Measurements from ENCODE around the gene P4HA2. TPM values are rescaled to one million over a fixed set of nuclear protein-coding genes. Genes with fewer than 3 reads are reported as not detected.

Gene P4HA2
- total RNA-seq, 1 donor from 2014 or later, result 75.7 TPM

GRCh38 chr5:132143148-132143547 lies 84.5 kb downstream of the P4HA2 start:
- Histone ChIP-seq H3K4me3 (no peak overlapping the region), H3K9me3 (peaks cover 14% of the 10 kb centered on the region), H3K4me1 (no peaks in the 10 kb centered on the region), H3K36me3 (no peaks in the 10 kb centered on the region), H3K27ac (no peak overlapping the region), H3K27me3 (ENCODE audit: low read depth) (no peaks in the 10 kb centered on the region)
- DNase-seq, result no peak
- TF ChIP-seq, protein P1, sequence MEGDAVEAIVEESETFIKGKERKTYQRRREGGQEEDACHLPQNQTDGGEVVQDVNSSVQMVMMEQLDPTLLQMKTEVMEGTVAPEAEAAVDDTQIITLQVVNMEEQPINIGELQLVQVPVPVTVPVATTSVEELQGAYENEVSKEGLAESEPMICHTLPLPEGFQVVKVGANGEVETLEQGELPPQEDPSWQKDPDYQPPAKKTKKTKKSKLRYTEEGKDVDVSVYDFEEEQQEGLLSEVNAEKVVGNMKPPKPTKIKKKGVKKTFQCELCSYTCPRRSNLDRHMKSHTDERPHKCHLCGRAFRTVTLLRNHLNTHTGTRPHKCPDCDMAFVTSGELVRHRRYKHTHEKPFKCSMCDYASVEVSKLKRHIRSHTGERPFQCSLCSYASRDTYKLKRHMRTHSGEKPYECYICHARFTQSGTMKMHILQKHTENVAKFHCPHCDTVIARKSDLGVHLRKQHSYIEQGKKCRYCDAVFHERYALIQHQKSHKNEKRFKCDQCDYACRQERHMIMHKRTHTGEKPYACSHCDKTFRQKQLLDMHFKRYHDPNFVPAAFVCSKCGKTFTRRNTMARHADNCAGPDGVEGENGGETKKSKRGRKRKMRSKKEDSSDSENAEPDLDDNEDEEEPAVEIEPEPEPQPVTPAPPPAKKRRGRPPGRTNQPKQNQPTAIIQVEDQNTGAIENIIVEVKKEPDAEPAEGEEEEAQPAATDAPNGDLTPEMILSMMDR (IDR thresholded peaks at IDR 0.05), result no peak
- intact Hi-C loops (cut with DNase I), result no loop called here
- ATAC-seq, result no peak

GRCh38 chr5:132142459-132142858 lies 85.2 kb downstream of the P4HA2 start:
- H3K4me3 ChIP-seq, result no peak overlapping the region
- H3K27ac ChIP-seq, result no peak overlapping the region
- TF ChIP-seq, protein P1 (IDR thresholded peaks at IDR 0.05), result no peak
- H3K9me3 ChIP-seq, result peaks cover 14% of the 10 kb centered on the region
- no peaks in the 10 kb centered on the region for H3K4me1 ChIP-seq
- H3K36me3 ChIP-seq, result no peaks in the 10 kb centered on the region
- no peak for DNase-seq
- no peaks in the 10 kb centered on the region for H3K27me3 ChIP-seq (ENCODE audit: low read depth)
- ATAC-seq, result no peak
- intact Hi-C loops (cut with DNase I), result no loop called here

Small RNA genes within 50 kb of the gene (microRNA-seq; reads per million reads assigned to microRNA genes)
- gene MIR6830 (ENCODE audit: borderline number of aligned reads), result not detected

Other genes starting within 250 kb of the P4HA2 start
- 0.59 TPM for gene ACSL6, start 216.2 kb downstream of the P4HA2 start, total RNA-seq
- gene IL3, start 167.2 kb downstream of the P4HA2 start, total RNA-seq, result not detected
- gene CSF2, start 154.1 kb downstream of the P4HA2 start, total RNA-seq, result 3.9 TPM
- 6.7 TPM for gene PDLIM4, start 29.8 kb upstream of the P4HA2 start, total RNA-seq
- 8.5 TPM for gene SLC22A4, start 66.5 kb upstream of the P4HA2 start, total RNA-seq
- gene SLC22A5, start 141.9 kb upstream of the P4HA2 start, total RNA-seq, result 12.6 TPM

Data from lower lobe of right lung (tissue), 2 donors.